Left kidney (tissue), 2 donors: ENCODE results near the gene PGGHG. TPM values are rescaled to one million over a fixed set of nuclear protein-coding genes. Genes with fewer than 3 reads are reported as not detected.

Experiments used
- DNase-seq: peaks from one replicate; pipeline ENCODE4 v3.0.0-alpha.2; 2013
- polyA plus RNA-seq: library from polyadenylated mRNA; unstranded; fragments of 120-200 nt; gene quantifications from one replicate; pipeline ENCODE4 v1.2.1, GENCODE V29; 2013; ENCODE audit not compliant: insufficient read length

PGGHG gene
- polyA plus RNA-seq, 1 donor: 22.3 TPM

- no peak for DNase-seq
Measured at GRCh38 chr11:269146-269890, 19.6 kb upstream of the PGGHG start.

GRCh38 chr11:270451-271318 is 18.2 kb upstream of the PGGHG start:
- no peak for DNase-seq

- DNase-seq: no peak
Measured at GRCh38 chr11:271319-271715, 17.6 kb upstream of the PGGHG start.

- no peak for DNase-seq
Measured at GRCh38 chr11:272195-272930, 16.6 kb upstream of the PGGHG start.

- no peak for DNase-seq
Measured at GRCh38 chr11:272931-273198, 16.1 kb upstream of the PGGHG start.

GRCh38 chr11:276219-276618 is 12.7 kb upstream of the PGGHG start:
- no peak for DNase-seq

GRCh38 chr11:278001-278951 is 10.7 kb upstream of the PGGHG start, which contains the start of gene NLRP6:
TSS of gene NLRP6 (plus strand) at chr11:278407. CDS start at chr11:278570, 163 bp downstream.
- DNase-seq: no peak

GRCh38 chr11:279040-279965 is 9.6 kb upstream of the PGGHG start:
- no peak for DNase-seq

GRCh38 chr11:279966-280705 is 8.8 kb upstream of the PGGHG start:
- no peak for DNase-seq

- no peak for DNase-seq
Measured at GRCh38 chr11:280706-281485, 8.0 kb upstream of the PGGHG start.

- DNase-seq: no peak
Measured at GRCh38 chr11:281486-282161, 7.3 kb upstream of the PGGHG start.

- DNase-seq: no peak
Measured at GRCh38 chr11:282171-282570, 6.8 kb upstream of the PGGHG start.

- DNase-seq: no peak
Measured at GRCh38 chr11:282630-283360, 6.1 kb upstream of the PGGHG start.

GRCh38 chr11:283405-284104 is 5.4 kb upstream of the PGGHG start:
- DNase-seq: no peak

GRCh38 chr11:284105-285020 is 4.6 kb upstream of the PGGHG start:
- no peak for DNase-seq
